Bronchial epithelial cell (primary cell): ENCODE measurements around the gene RBFOX1. TPM values are rescaled to one million over a fixed set of nuclear protein-coding genes. Genes with fewer than 3 reads are reported as not detected.

Source experiments
- DNase-seq: peaks from one replicate; pipeline ENCODE4 v3.0.0-alpha.2; 2010; ENCODE audit warnings: low read depth
- FAIRE-seq: peaks from 2 replicates; lab custom pipeline; 2011; peaks lifted over from hg19 to GRCh38; lab: Jason Lieb, UNC
- H3K27me3 ChIP-seq: 2 replicates; pipeline ENCODE4 v1.5.1; 2011; ENCODE audit warnings: low read length; ENCODE audit not compliant: control insufficient read depth, insufficient read depth
- H3K36me3 ChIP-seq: 2 replicates; pipeline ENCODE4 v1.5.1; 2011; ENCODE audit warnings: low read length; ENCODE audit not compliant: control insufficient read depth, insufficient read depth
- H3K4me3 ChIP-seq: 2 replicates; pipeline ENCODE4 v1.5.1; 2011; ENCODE audit warnings: mild to moderate bottlenecking, low read depth, low read length, control low read depth
- CTCF ChIP-seq: IDR thresholded peaks from 2 replicates; pipeline ENCODE4 v1.5.1; 2011; ENCODE audit warnings: mild to moderate bottlenecking, moderate library complexity, low read length, control low read depth, inconsistent platforms; ENCODE audit not compliant: insufficient read depth, severe bottlenecking
- total RNA-seq: library from RNA; depleted of rRNA; stranded (reverse); fragments of >200 nt; gene quantifications from 2 replicates; pipeline ENCODE4 v1.2.1, GENCODE V29; 2014

Gene RBFOX1
- total RNA-seq, 1 donor from 2014 or later, result not detected

GRCh38 chr16:7644811-7645210 lies 312.2 kb downstream of the RBFOX1 start:
- H3K36me3 ChIP-seq, result no peaks in the 10 kb centered on the region
- no peak for DNase-seq
- TF ChIP-seq CTCF, result no peak
- no peaks in the 10 kb centered on the region for H3K27me3 ChIP-seq
- FAIRE-seq, result no peak
- H3K4me3 ChIP-seq, result no peak overlapping the region

DNA sequence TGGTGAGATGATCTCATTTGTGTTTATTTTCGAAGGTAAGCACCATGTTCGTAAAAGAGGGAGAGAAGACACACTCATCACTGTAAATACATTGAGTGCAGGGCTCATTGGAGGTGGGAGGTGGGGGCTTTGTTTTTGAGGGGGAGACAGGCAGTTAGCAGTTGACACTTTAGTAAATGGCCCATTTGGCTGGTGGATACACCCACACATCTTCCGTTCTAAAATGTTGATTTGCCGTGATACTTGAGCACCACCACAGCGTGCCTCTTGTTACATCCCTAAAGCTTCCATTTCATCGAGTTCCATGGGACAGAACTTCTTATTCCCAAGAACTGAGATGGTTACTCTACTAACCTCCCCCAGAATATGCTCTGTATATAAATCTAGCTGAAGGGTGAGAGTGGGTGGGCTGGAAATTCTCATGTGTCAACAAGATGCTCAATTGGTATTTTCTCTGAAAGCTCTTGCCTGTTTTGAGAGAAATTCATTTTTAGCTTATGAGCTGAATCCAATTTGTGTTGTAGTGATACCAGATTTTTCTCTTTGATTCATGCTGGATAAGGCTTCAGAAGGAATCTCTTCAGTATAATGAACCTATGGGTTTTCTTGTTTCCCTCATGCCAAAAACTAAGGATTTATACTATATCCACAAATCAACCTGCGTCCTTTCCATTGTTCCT lies 314.3 kb downstream of the RBFOX1 start:
- H3K4me3 ChIP-seq, result no peak overlapping the region
- no peak for FAIRE-seq
- no peak for DNase-seq
- TF ChIP-seq CTCF, result no peak
- H3K36me3 ChIP-seq, result no peaks in the 10 kb centered on the region
- no peaks in the 10 kb centered on the region for H3K27me3 ChIP-seq

- DNase-seq, result no peak
- Histone ChIP-seq H3K36me3 (no peaks in the 10 kb centered on the region), H3K4me3 (no peak overlapping the region), H3K27me3 (no peaks in the 10 kb centered on the region)
- FAIRE-seq, result no peak
- TF ChIP-seq CTCF, result no peak
Measured at GRCh38 chr16:7650431-7650830, 317.8 kb downstream of the RBFOX1 start.

DNA sequence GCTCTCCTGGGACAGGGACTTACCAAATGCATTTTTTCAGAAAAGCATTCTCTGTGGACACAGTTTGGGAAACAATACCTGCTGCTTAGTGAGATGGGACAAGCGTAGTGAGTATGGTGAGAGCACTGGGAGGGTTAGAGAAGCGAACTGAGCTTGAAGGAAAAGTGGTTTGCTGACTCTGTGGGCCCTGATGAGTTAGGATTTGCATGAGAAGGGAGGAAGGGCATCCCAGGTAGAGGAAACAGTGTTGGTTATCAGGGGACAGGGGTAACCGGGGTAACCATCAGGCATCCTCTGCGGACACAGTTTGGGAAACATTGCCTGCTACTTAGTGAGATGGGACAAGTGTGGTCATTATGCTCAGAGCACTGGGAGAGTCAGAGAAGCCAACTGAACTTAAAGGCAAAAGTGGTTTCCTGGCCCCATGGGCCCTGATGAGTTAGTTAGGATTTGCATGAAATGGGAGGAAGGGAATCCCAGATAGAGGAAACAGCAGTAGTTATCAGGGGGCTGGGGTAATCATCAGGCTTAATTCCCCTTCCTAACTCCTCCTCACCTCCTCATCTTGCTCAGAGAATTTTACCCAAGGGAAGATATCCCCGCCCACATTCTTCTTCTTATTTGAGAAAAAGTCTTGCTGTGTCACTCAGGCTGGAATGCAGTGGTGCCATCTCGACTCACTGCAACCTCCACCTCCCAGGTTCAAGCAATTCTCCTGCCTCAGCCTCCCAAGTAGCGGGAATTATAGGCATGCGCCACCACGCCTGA lies 319.3 kb downstream of the RBFOX1 start:
- FAIRE-seq, result no peak
- TF ChIP-seq CTCF, result no peak
- H3K27me3 ChIP-seq, result no peaks in the 10 kb centered on the region
- no peaks in the 10 kb centered on the region for H3K36me3 ChIP-seq
- H3K4me3 ChIP-seq, result no peak overlapping the region
- no peak for DNase-seq

DNA sequence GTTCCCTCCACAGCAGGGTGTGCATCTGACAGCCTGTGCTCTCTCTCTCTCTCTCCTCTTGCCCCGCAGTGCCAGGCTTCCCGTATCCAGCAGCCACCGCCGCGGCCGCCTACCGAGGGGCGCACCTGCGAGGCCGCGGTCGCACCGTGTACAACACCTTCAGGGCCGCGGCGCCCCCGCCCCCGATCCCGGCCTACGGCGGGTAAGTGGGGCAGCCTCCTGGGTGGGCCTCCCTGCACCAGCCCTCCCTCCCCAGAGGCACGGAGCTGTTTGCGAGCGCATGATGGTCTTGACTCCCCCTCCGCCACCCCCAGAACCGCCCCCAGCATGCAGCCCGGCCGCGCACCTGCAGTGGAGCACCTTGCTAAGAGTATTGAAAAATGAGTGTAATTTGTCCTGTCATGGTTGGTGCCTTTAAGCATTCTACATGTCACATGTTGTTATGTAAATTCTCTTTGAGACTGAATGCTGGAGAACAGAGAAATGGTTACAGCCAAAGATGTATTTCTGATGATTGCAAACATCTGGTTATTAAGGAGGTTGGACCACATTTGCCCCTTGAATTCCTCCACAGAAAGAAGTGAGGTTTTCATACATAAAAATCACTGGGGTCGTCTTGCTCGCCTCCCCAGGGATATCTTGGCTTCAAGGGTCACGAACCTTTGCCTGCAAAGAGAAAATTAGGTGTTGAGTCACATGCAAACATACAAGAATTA lies 321.3 kb downstream of the RBFOX1 start:
- H3K27me3 ChIP-seq, result no peaks in the 10 kb centered on the region
- DNase-seq (no peak), FAIRE-seq (no peak)
- TF ChIP-seq CTCF, result no peak
- no peak overlapping the region for H3K4me3 ChIP-seq
- H3K36me3 ChIP-seq, result no peaks in the 10 kb centered on the region
